Urinary bladder (tissue), 4 donors: Measurements from ENCODE around the gene MFRP. TPM values are rescaled to one million over a fixed set of nuclear protein-coding genes. Genes with fewer than 3 reads are reported as not detected.
A peak's percentile ranks its signal among the peaks of the same experiment; 100 is the strongest.

ENCODE experiments used
- DNase-seq: peaks from one replicate; pipeline ENCODE4 v3.0.0-alpha.2; 2015; ENCODE audit errors: extremely low spot score
- H3K27ac ChIP-seq: one replicate; pipeline ENCODE4 v1.5.1; 2013; ENCODE audit warnings: low read depth, mild to moderate bottlenecking, moderate library complexity
- H3K36me3 ChIP-seq: one replicate; pipeline ENCODE4 v1.6.1; 2013; ENCODE audit warnings: mild to moderate bottlenecking, moderate library complexity; ENCODE audit not compliant: insufficient read depth
- H3K4me1 ChIP-seq: one replicate; pipeline ENCODE4 v1.6.1; 2013; ENCODE audit warnings: mild to moderate bottlenecking, moderate library complexity; ENCODE audit not compliant: insufficient read depth
- H3K4me3 ChIP-seq: one replicate; pipeline ENCODE4 v1.5.1; 2013; ENCODE audit warnings: low read depth, low read length
- WGBS: extraction: QIAGEN DNeasy Blood & Tissue Kit; methylation state at CpG from one replicate; pipeline ENCODE4 v1.1.7; 2013; 5-methylcytosine and 5-hydroxymethylcytosine counted together
- polyA plus RNA-seq: library from polyadenylated mRNA; stranded (reverse); fragments of 200-250 nt; gene quantifications from one replicate; pipeline ENCODE4 v1.2.3, GENCODE V29; 2013
- total RNA-seq: library from RNA; depleted of rRNA; stranded (reverse); fragments of >200 nt; gene quantifications from one replicate; pipeline ENCODE4 v1.2.3, GENCODE V29; 2014
- donor health status: healthy with polysubstance abuse.
- donor health status: healthy.

The MFRP gene
- total and polyA plus RNA-seq, 2 donors = 0.03 TPM; not detected in 1

DNA sequence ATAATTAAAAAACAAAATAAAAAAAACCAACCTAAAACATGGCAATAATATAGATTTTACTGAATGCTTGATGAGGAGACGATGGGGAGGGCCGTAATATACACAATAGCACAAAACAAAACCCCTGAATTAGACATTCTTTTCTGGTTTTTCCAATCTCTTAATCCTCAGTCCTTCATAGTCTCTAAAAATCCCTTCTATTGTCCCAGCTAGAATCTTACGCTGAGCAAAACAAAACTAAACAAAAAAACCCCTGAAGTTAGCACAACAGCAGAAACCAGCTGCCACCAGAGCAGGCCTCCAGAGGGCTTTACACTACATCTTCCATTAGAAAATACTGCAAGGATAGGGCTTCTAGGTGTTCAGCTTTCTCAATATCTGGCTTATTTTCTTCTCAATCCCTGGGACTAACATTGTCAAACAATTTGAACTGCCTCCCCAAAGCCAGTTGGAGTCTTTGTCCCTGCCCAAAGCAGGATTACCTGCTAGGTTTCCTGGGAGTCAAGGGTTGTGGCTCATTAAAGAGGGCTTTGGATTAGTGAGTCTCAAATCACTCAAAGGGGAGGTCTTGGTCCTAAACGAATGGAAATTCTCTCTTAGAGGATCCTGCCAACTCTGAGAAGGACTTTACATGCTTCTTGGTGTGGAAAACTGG is 14.3 kb downstream of the MFRP start:
- WGBS = 79% methylated on average over 4 of the region's 4 CpGs
- H3K4me1 ChIP-seq = peaks cover 4% of the 10 kb centered on the region
- DNase-seq = no peak
- no peak overlapping the region for H3K27ac ChIP-seq
- no peaks in the 10 kb centered on the region for H3K36me3 ChIP-seq
- no peak overlapping the region for H3K4me3 ChIP-seq

DNA sequence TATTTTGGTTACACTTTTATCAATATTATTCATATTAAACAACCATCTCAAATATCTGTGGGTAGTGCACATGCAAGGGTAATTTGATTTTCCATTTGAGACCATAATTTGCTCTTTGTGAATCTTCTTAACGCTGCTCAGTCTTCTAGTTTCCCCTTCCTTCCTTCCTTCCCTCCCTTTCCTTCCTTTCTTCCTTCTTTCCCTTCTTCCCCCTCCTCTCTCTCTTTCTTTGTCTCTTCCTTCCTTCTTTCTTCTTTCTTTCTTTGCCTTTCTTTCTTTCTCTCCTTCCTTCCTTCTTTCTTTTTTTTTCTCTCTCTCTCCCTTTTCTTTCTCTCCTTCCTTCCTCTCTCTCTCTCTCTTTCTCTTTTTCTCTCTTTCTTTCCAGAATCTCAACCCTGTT is 16.3 kb downstream of the MFRP start:
- no peak for DNase-seq
- H3K4me1 ChIP-seq = peaks cover 3% of the 10 kb centered on the region
- no peak overlapping the region for H3K27ac ChIP-seq
- 68% methylated on average over 1 of the region's 1 CpG for WGBS
- no peaks in the 10 kb centered on the region for H3K36me3 ChIP-seq
- no peak overlapping the region for H3K4me3 ChIP-seq

DNA sequence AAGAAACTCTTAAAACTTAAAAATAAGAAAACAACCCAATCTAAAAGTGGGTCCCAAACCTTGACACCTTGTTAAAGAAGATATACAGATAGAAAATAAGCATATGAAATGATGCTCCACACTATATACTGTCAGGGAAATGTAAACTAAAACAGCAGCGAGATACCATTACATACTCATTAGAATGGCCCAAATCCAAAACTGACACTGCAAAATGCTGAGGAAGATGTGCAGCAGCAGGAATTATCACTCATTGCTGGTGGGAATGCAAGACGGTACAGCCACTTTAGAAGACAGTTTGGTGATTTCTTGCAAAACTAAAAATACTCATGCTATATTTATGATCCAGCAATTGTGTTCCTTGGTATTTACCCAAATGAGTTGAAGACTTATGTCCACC is 17.2 kb downstream of the MFRP start:
- no peaks in the 10 kb centered on the region for H3K36me3 ChIP-seq
- H3K27ac ChIP-seq = no peak overlapping the region
- no peak for DNase-seq
- H3K4me3 ChIP-seq = no peak overlapping the region
- no peaks in the 10 kb centered on the region for H3K4me1 ChIP-seq
- WGBS = 52% methylated on average over 2 of the region's 2 CpGs

DNA sequence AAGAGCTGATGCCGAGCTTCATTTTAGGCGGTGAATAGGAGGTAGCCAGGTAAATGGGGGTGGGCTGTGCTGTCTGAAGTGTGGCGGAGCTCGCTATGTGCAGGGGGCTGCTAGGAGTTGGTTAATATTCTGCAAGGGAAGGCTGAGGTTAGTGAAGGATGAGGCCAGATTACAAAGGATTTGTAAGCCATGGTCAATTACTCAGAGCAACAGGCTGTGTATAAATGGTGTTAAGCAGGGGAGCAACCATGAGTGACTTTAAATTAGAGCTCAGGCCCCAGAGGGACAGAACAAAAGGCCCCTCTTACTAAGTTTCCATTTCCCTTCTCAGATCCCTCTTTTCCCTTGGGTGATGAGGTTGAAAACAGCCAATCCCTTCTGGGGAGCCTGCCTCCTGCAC is 22.3 kb downstream of the MFRP start:
- Histone ChIP-seq H3K4me1 (no peaks in the 10 kb centered on the region), H3K4me3 (no peak overlapping the region), H3K27ac (no peak overlapping the region), H3K36me3 (no peaks in the 10 kb centered on the region)
- WGBS = 46% methylated on average over 4 of the region's 4 CpGs
- DNase-seq = no peak

DNA sequence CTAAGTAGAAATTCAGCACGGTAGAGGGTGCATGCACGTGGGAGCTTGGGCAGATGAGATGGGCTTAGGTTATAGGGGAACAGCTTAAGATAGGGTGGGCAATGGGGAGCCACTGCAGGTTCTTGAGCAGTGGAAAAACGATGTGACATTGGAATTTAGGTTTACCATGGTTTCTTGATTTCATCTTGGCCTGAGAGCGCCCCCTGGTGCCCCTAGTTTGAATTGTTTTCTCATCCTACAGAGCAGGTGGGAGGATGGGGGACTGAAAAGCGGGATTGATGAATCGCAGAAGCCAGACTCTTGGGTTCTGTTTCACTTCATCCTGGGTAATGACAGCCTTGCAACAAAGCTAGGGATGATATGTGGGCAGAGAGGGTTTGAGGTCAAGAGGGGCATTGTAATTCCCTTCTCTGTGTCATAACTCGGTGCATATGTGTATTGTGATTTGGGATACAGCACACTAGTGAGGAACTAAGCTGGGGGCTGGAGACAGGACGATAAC is 22.9 kb downstream of the MFRP start:
- DNase-seq = no peak
- H3K4me3 ChIP-seq = no peak overlapping the region
- no peak overlapping the region for H3K27ac ChIP-seq
- H3K4me1 ChIP-seq = no peaks in the 10 kb centered on the region
- no peaks in the 10 kb centered on the region for H3K36me3 ChIP-seq
- WGBS = 17% methylated on average over 8 of the region's 8 CpGs

DNA sequence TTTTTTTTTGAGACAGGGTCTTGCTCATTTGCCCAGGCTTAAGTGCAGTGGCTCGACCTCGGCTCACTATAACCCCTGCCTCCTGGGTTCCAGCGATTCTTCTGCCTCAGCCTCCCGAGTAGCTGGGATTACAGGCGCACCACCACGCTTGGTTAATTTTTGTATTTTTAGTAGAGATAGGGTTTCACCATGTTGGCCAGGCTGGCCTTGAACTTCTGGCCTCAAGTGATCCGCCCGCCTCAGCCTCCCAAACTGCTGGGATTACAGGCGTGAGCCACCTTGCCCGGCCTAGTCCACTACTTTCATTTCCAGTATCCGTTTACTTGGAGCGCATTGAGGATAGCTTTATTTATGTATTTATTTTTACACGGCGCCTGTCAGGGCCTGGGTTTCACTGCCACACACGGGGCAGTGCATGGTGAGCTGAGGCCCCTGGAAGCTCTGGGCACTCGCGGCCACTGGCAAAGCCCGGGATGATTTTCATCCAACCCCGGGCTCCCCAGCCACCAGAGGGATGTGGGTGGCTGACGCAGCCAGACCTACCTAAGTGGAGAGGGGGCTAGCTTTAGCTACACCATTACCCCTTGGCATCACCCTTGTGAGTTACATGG is 23.5 kb downstream of the MFRP start:
- Histone ChIP-seq H3K4me1 (no peaks in the 10 kb centered on the region), H3K27ac (peak overlapping the region; percentile 38), H3K36me3 (no peaks in the 10 kb centered on the region), H3K4me3 (no peak overlapping the region)
- DNase-seq = no peak
- 90% methylated on average over 20 of the region's 20 CpGs for WGBS

DNA sequence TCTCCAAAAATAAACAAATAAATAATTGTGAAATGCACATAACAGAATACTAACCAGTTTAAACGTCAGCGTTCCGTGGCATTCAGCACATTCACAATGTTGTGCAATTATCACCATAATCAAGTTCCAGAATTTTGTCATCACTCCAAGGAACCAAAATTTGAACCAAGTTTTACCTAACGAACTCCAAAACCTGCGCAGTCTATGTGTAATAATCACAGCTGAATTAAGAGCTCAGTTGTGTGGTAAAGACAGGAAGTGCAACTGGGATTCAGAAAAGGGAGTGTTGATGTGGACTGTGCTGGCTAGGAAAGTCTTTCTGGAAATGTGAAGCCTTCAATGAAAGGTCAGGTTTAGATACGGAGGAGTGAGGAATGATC is 24.2 kb downstream of the MFRP start:
- Histone ChIP-seq H3K4me3 (no peak overlapping the region), H3K4me1 (no peaks in the 10 kb centered on the region), H3K36me3 (no peaks in the 10 kb centered on the region), H3K27ac (peak overlapping the region; percentile 38)
- 47% methylated on average over 6 of the region's 6 CpGs for WGBS
- DNase-seq = no peak

DNA sequence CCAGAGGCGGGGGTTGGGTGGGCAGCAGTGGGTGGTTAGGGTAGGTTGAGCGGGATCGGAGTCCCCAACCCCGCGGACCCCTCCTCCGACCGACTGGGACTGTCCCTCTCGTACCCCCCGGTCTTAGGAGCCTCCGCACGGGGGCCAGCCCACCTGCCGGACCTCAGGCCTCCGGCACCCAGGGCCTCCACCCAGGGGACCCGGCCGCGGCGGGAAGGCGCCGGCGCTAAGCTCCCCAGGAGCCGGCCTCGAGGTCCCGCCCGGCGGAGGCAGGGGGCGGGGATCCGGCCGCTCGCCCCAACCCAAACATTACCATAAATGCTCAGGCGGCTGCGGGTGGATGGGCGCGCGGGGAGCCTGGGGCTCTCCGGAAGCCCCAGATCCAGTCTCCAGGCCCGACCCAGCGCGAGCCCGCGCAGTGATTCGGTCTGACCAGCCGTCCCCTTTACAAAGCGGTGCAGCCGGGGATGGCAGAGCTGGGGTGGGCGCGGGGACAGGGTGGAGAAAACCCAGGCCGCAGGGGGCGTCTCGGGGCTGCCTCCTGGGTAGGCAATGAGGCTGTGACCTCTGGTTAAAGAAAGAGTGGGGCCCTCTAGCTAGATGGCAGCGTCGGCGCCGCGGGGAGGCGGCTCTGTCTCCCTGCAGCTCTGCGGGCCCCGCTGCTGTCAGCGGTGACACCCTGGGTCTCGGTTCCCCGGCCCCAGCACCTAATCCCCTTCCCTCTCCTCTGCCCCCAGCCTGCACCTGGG is 25.6 kb downstream of the MFRP start:
- 1% methylated on average over 60 of the region's 60 CpGs for WGBS
- no peak for DNase-seq
- Histone ChIP-seq H3K4me3 (peak overlapping the region; percentile 44), H3K36me3 (no peaks in the 10 kb centered on the region), H3K4me1 (no peaks in the 10 kb centered on the region), H3K27ac (peak overlapping the region; percentile 87)

DNA sequence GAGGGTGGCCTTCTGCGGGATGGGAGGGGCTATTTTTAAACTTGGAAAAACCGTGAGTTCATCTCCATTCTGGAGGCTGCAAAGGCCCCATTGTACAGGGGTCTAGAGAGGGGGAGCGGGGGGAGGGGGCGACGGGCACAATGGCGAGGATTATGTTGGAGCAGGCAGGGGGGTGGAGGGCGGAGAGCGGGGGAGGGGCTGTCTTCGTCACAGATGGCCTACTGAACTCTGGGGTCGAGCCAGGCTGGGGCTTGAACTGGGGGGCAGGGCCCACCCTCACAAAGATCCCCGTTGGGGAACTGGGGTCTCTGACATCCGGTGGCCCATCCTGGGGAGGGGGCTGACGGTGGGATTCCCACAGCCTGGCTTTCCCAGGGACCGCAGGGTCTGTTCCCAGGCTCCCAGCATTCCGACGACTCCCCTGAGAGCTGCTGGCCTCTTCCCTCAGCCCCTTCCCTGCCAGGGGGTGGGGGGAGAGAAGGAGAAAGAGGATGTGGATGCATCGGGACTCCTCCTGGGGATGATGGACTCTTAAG is 26.2 kb downstream of the MFRP start:
- DNase-seq = no peak
- no peaks in the 10 kb centered on the region for H3K36me3 ChIP-seq
- 17% methylated on average over 17 of the region's 17 CpGs for WGBS
- H3K4me3 ChIP-seq = peak overlapping the region; percentile 44
- H3K27ac ChIP-seq = peak overlapping the region; percentile 83
- H3K4me1 ChIP-seq = no peaks in the 10 kb centered on the region

DNA sequence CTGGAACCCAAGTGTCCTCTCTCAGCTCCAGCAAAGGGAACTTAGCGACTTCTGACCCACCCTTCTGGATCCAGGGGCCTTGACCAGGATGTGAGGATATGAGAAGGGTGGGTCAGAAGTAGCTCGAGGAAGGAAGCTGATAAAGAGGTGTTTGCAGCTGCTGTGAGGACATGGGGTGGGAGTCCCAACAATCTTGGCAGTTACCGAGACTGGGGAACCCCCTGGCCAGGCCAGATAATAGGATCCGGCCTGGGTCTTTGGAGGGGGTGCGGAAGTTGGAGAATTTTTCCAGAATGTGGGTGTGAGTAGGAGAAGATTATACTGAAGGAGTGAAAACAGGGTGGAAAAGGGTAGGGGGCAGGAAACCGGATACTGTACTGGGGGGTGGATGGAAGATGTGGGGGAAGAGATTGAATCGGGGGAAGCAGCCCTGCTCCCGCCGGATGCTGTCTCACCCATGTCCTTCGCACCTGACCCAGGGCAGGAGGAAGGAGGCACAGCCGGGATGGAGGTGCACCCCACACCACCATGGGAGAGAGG is 26.7 kb downstream of the MFRP start:
- Histone ChIP-seq H3K27ac (peak overlapping the region; percentile 83), H3K4me3 (no peak overlapping the region), H3K4me1 (no peaks in the 10 kb centered on the region), H3K36me3 (no peaks in the 10 kb centered on the region)
- WGBS = 48% methylated on average over 11 of the region's 11 CpGs
- DNase-seq = no peak

DNA sequence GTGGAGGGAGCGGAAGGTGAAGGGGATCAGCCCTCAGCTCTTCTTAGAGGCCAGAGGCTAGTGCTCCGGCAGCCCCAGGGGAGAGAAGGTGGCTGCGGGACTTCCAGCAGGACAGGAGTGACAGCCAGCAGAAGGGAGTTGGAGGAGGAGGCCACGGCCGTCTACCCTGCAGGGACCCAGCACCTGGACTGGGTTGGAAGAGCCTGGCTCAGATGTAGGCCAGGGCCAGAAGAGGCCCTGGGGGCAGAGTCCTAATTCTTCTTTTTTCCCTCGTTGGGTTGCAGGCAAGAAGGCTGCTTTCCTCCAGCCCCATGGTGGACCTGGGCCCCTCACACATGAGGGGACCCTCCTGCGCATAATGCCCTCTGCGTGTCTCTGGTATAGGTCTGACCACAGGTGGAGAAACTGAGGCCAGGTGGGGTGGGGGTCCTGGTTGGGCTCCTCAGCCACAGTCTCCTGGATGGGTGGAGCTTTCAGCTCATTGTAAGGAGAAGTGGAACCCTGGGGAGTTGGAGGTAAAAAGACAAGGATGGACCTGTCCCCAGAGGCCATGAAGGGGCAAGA is 27.3 kb downstream of the MFRP start:
- Histone ChIP-seq H3K4me1 (no peaks in the 10 kb centered on the region), H3K36me3 (no peaks in the 10 kb centered on the region), H3K27ac (peak overlapping the region; percentile 41), H3K4me3 (no peak overlapping the region)
- 70% methylated on average over 8 of the region's 8 CpGs for WGBS
- DNase-seq = no peak

DNA sequence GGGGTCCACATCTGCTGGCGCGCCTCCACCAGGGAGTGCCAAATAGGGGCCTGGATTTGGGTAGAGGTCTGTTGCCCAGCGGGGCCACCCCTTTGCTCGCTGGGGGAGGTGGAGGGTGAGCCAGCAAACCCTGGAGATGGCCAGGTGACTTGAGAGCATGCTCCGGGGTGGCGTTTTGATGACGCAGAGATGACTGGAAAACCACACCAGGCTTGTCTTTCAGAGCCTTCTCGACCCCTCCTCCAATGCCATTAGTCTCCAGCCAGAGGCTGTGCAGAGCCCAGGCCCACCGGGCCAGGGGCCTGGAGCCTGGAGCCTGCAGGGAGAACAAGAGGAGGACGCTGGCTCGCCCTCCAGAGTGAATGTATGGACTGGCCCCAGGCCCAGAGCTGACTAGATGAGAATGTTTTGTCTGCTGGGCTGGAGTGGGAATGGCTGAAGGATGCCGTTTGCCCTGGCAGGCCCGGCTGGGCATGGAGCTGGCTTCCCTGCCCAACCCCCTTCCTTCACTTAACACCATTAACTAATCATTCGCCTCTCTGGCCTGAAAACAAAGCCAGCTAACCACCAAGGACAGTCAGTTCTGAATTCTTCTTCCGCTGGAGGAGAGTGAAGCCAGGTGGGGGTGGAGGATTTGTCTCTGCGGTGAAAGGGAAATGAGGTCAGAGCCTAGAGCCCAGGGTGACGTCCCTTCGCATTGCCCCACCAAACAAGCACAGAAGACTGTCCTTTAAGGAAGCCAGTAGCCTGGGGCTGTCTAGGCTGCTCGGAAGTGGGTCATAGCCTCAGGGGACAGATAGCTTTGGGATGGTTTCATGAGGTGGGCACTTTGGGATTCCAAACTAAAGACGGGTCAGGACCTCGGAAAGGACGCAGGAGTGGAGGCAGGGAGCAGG is 28.0 kb downstream of the MFRP start:
- 46% methylated on average over 22 of the region's 22 CpGs for WGBS
- Histone ChIP-seq H3K27ac (peak overlapping the region; percentile 41), H3K4me3 (no peak overlapping the region), H3K4me1 (no peaks in the 10 kb centered on the region), H3K36me3 (no peaks in the 10 kb centered on the region)
- DNase-seq = no peak
